GM19372 (cell line): ENCODE measurements around the gene PDE4D.
"Not testable (repeated sequence)": the region's sequence is repeated elsewhere in the genome, so short reads cannot be mapped to it uniquely, and the experiment has no call there.

ENCODE experiments used
- ATAC-seq: cut with Tn5 transposase; IDR thresholded peaks from one replicate; pipeline ENCODE4 v1.9.1; 2021; ENCODE audit warnings: mild to moderate bottlenecking, low read depth, moderate library complexity; ENCODE audit not compliant: unreplicated experiment

The PDE4D gene

DNA sequence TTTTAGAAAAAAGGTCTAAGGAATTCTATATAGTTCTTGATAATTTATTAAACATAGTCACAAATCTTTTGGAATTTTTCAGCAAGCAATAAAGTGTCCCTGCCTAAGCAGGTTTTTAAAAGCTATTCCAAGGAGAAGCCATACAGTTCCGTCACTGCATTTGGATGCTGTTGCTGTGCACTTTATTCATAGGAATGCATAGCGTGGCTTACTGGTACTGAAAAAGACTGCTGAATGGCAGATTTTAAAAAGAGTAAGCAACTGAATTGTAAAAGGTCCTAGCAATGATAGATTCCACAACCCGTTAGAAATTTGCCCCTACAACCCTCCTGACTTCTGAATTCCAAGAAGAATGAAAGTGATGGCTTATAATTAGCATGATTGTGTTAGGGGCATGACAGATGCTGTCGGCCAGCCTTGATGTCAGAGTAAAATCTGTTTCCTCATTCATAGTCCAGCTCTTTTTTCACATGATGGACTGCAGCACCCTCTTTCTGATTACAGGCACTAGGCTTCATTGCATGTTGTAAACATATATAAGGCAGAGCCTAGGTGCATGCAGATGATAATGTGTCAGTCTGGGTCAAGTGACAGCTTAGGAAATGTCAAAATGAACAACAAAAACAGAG, 227.0 kb downstream of the PDE4D start:
- ATAC-seq, result no peak

DNA sequence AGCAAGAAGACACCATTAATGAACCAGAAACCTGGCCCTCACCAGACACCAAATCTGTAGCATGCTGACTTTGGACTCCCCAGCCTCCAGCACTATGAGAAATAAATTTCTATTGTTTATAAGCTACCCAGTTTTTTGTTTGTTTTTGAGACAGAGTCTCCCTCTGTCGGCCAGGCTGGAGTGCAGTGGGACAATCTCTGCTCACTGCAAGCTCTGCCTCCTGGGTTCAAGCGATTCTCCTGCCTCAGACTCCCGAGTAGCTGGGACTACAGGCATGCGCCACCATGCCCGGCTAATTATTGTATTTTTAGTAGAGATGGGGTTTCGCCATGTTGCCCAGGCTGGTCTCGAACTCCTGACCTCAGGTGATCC, 227.7 kb downstream of the PDE4D start:
- ATAC-seq, result not testable (repeated sequence)

DNA sequence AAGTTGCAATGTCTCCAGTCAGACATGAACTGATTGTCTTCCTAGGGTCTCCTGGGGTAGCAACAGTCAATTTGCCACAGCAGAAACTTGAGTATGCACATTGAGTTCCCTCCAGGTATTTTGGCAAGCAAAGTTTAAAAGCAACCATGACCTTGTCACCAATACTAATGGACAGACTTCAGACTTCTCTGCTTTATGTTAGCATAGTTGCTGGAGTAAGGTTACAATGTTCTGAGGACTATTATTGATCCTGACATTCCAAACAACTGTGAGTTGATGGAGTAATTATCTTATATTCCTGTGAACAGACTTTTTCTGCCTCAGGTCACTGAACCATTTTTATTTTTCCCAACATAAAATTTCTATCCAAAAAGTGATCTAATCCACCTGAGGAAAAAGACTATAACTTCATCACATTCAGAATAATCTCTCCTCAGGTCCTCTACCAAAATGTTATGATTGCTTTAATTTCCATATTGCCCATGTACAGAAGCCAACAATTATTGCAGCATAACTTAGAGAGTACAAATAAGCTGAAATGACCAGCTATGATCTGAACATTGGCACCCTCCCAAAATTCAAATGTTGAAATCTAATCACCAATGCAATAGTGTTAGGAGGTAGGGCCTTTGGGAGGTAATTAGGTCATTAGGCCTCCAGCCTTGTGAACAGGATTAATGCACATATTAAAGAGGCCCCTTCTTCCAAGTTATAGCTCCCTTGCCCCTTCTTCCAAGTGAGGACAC, 228.3 kb downstream of the PDE4D start:
- ATAC-seq, result no peak

DNA sequence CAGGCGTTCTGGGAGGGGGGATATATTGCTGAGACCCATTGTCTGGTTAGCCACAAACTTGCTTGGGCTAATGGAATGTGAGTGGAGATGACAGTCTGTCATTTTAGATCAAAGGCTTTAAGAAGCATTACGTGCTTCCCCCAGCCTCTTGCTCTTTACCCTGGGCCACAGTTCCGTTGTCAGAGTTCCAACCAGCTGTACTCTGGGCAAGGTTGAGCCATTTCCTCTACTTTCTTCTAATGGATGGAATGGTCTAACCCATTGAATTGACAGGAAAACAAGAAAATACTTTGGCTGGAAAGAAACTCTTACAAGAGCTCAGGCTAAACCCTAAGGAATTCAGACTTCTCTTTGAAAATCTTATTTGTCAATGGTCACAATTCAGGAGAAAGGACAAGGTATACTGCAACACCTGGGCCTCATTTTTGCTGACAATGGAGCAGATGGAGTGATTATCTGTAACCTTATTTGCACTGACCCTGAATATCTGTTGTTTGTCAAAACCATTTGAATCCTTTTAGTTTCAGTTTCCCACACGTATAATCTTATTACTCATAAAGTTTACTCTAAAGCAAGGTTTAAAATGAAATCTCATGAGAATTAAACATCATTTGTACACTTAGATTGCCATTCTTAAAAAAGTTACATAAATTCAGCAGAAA, 231.4 kb downstream of the PDE4D start:
- ATAC-seq, result peak; percentile 50

DNA sequence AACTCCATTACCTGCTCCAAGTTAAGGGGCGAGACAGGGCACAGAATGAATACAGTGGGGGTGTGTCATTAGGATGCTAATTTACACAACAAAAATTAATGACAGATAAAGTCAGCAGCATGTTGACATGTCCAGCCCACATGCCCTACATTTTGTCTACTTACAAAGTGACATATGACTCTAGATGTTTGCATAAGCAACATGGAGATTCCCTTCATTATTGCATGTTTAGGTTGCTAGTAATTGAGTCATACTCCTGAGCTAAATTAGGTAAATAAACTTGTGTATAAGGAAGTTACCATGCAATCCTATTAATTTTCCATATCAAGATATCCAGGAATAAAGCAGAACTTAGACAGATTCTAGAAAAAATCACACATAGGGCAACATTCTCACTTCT, 232.2 kb downstream of the PDE4D start:
- ATAC-seq, result no peak

DNA sequence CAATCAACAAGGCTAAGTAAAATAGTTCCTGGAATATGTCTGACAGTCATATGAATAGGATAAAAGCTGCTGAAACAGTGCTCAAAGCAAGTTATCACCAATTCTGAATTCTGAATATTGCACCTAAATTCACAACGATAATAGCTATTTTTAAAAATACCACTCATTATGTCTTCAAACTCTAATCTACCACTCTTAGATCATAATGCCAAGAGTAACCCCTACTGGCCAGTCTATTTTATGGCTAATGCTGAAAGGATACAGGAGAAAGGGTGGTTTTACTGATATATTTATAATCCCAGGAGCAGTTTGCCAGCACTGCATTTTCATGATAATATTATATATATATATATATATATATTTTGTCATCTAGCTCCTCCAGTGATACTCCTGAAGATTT, 232.8 kb downstream of the PDE4D start:
- no peak for ATAC-seq

DNA sequence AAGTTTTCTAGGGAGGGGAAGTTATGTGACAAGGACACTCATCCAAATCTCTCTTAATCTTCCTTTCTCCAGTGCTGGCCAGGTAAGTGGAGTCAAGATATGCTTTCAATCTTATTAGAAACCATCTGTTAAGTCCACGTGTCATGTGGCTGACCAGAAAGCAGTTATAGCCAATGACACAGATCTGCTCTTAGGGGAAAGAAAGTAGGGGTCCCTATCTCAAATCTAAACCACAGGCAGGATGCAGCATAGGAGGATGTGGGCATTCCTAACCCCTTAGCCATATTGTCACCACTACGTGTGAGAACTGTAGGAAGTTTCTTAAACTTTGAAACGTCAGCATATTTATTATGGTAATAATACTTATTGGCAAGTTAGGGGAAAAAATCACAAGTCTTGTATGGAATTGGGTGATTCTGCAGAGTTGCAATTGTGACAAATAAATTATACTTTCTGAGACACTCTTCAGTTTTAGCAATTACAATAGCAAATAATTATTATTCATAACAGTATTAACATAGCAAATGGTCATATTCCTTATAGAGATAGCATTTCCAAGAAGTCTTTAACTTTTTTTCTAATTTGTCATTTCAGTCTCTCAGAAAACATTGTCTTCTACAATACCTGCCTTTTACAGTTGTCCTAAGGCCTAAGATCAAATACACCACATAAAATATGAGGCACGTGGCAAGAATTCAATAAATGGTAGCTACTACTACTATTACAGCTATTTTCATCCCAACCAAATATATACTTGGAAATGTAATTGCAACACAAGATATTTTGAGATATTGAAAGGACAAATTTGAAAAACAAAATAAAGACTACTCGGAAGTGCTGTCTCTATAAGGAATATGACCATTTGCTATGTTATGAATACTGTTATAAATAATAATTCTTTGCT, 236.9 kb downstream of the PDE4D start:
- no peak for ATAC-seq

DNA sequence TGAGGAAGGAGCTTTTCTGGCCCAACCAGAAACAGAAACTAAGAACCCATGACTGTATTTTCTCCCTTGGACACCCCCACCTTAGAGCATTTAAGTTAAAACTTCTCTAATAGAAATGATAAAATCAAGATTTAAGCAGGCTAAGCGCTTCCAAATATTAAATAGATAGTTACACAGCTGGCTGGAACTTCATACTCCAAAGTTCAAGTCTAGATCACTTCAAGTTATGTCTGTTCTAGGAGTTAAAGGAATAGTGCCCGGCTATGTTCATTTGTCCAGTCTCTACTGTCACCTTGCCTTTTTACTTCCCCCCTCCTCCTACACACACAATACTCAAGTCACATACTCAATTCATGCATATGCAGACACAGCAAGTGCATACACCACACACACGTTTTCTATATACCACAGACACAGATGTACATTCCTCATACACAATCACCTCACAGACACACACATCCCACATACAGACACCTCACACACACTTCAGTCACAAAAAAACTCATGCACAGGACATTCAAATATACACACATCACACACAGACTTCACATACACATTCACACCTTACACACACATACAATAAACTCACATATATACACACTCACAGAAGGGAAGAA, 237.7 kb downstream of the PDE4D start:
- no peak for ATAC-seq

DNA sequence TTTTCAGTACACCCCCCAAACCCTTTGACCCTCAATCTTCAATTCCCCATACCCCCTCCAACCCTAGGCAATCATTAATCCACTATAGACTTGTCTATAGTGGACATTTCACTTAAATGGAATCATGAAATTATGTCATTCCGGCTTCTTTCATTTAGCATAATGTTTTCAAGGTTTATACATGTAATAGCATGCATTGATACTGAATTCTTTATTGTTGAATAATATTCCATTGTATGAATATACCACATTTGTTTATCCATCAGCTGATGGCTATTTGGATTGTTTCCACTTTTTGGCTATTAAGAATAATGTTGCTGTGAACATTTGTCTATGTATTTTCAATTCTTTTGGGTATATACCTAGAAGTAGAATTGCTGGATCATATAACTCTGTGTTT, 238.8 kb downstream of the PDE4D start:
- no peak for ATAC-seq

DNA sequence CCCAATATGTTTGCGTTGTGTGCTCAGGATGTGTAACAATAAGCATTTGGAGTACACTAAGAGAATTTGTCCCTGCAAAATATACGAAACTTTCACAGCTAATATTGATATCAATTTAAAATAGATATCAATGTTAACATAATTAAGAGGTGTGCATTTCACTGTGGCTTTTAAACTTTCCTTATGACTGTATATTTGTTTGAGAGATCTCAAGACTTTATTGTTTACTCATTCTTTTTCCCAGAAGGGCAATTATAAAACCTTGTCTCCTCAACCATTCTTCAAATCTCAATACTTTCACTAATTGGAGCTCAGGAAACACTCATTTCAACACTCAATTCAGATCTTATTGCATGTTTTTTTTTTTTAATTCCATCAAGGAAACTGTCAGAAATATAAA, 241.1 kb downstream of the PDE4D start:
- no peak for ATAC-seq

DNA sequence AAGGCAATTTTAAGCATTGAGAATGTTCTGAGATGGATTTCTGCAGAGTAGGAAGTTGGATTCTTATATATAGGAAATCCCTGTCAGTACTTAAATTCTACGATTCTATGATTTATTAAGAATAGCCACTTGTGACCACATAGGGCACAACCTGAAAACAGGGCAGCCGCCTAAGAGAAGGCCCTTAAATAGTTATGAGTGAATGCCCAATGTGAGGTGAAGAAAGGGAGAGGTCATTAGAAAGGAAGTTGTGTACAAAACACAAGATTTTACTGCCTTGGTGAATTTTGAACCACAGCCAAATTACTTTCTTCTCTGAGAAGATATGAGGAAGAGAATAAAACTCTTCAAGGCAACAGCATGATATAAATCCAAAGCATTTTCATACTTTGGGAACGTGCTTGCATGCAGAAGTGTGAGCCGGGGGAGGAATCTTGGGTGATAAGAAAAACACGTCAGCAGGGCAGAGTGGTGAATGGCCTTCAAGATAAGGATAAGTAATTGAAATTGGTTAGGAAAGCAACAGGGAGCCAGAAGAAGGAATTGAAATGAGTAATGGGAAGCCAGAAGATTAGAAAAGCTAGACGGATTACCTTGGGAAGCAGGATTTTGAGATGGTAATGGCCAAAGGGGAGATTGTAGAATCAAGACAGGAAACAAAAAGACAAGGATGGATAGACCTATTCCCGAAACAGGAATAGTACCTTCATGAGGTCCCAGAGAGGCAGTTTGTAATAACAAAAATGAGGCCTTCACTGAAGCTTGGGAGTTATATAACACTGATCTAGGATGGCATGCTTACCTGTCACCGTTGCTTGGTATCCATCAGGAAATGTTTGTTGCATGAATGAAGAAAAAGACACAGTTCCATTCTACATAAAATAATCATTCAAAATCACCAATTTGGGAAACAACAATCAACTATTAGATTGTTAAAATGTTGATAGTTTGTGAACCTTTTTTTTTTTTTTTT, 244.3 kb downstream of the PDE4D start:
- ATAC-seq, result no peak

DNA sequence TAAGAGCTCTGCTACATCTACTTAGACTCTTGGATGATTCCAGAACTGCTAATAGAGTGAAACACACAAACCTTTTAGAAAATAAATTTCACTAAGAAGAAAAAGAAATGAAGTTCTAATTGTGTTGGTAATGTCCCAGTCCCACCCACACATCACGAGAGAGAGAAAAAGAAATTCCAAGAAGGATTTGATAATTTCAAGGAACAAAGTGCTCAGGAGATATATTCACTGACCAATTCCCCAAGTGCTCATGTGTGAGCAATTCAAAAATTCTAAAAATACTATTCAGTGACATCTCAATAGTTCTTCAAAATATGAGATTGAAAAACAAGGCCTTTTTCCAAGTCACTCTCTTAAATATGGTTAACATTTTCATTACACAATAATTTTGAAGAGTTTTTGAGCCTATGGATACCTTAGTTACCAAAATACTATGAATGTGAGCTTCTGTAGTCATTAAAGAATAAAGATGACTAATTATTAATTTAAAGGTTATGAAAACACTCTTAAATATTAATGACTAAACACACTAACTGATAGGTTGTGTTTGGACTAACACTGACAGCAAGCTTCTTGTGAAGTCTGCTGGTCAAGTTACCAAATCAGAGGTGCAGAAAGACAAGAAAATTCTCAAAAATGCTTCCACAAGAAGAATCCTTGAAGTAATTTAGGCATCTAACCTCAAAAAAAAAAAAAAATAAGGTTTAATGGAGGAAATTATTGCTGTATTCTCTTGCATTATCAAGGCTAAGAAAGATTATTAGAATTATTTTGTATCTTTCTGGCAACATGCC, 245.3 kb downstream of the PDE4D start:
- ATAC-seq, result no peak

DNA sequence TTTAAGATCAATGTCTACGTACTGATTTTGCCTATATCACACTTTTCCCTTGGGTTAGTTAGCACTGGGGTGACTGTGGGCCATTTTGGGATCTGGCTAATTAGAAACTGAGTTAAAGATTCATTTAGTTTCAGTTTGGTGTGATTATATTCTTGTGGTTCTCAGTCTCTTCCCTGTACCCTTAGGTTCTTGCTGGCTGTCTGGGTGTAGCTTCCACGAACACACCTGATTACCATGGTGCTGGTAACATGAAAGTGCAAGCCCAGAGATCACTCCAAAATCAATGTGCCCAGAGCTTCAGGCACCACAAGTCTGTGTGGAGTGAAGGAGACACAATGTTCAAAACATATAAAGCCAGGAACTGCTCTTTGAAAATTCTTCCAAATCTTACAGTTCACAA, 248.1 kb downstream of the PDE4D start:
- ATAC-seq, result no peak

DNA sequence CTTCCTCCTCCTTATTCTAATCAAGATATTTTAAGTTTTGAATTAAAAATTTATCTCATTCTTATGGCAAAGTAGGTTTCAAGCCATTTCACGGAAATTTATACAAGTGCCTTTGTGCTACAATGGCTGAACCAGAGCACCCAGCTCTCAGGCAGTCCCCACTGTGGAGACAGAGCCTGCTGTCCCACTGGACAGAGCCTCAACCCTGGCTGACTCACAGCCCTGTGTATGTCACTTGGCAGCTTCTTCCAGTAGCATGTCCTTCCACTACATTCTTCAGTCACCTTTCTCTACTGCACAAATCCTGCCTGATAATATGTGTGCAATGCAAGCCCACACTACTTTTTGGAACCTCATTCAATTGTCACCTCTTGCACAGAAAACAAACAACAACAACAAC, 253.1 kb downstream of the PDE4D start:
- no peak for ATAC-seq

DNA sequence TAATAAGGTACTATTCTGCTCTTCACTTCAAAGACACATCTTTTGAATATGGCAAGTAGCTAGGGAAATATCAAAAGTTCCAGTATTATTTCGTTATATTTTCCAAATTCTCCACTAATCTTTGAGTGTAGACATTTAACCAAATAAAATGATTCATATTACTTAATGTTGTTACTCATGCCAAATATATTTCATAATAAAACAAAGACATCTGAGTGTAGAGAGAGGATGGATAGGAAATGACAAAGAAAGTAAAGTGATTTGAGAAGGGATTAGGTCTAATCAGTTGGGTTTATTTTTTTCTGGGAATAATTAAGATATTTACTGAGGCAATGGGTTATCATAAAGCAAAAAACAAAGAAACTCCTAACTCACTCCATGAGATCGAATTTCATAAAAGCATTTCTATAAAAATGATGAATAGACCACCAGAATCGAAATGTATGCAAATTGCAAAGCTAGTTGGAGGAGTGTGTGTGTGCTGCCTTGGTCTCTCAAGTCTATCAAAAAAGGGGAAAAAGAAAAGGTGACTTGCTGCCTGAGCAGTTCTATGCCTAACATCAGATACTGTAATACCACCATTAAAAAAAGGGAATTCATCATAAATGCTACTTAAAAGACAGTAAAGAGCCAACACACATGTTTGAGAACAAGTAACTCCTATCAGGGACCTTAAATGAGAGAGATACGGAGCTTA, 255.5 kb downstream of the PDE4D start:
- no peak for ATAC-seq

DNA sequence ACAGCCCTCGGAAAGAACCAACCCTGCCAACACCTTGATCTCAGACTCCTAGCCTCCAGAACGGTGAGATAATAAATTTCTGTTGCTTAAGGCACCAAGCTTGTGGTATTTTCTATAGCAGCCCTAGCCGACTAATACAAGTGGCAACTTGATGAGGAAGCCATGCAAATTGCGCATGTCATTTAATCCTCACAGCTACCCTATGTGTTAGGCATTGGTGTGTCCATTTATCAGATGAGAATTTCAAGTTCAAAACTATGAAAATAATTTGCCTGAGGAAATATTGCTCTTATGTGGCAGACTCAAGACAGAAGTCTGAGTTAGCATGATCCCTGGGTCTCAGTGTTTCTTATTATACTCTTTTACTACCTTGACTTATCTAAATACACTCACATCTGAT, 264.0 kb downstream of the PDE4D start:
- ATAC-seq, result no peak

DNA sequence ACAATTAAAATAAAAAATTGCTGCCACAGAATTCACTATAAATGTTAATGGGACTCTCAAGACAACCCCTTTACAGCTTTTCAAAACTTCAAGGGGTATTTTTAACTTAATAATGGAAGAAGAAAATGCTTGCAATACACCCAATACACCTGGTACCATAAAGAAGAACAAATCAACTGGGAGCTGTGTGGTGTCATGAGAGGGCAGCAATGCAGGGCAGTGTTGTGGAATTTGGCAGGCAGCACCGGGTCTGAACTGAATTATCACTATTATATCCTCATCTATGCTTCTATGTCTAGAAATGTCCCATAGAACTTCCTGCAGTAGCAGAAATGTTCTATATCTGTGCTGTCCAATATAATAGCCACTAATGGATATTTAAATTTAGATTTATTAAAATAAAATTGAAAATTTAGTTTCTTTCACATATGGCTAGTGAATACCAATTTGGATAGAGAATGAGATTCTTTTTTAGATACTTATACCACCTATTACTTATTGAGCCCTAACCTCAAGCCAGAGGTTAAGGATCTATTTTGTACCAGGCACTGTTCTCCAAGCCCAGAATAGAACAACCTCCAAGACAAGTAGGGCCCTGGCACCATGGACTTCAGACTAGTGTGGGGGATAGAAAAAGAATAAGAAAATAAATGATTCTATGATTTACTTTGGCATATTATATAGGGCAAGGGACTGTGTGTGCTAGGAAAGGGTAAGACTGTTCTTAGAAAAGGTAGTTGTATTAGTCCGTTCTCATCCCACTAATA, 265.3 kb downstream of the PDE4D start:
- ATAC-seq, result no peak
